DMS153 treated with DMSO at 0.1 percent for 48 hours (cell line): ENCODE measurements around the gene LPAR1.
A peak's percentile ranks its signal among the peaks of the same experiment; 100 is the strongest.

ENCODE experiments used
- DNase-seq: peaks from one replicate; lab custom pipeline; 2025; ENCODE audit not compliant: unreplicated experiment; lab: John Stamatoyannopoulos, UW

Gene LPAR1

DNA sequence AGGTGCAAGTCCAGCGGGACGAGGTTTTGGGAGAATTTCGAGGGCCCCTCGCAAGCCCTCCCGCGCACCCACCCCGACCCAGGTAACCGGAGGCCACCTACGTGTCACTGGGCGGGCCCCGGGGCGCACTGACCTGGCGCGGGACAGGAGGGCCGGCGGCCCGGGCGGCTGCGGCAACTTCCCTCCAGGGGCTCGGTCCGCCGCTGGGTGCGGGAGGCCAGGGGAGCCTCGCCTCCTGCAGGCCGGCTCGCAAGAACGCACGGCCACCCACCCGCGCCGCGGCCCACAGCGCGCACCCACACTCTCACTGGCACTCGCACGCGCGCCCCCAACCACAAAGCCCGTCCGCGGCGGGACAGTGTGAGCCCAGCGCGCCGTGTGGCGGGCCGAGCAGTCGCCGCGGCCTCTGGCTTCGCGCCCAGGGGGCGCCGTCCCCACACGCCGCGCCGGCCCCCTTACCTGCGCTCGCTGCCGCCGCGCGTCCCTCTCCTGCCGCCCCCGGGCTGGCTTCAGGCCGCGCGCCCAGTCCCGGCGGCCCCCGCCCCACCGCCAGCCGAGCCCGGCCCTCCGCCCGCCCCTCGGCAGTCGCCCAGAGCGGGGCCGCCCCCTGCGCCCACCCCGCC lies 451 bp downstream of the LPAR1 start:
- peak; percentile 17 for DNase-seq

DNA sequence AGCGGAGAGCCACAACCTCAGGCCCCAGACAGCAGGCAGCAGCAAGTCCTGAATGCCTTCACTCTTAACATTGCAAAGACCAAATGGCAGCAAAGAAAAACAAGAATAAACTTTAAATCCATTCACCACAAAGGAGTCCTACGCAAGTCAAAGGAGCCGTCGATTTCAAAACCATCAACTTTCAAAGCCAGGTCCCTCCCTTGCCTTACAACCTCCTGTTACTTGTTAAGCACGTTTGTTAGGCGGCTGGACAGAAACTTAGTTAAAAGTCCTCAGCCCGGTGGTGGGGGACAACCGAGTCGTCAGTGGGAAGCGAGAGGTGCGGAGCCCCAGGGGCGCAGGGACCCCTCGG lies 938 bp downstream of the LPAR1 start:
- no peak for DNase-seq

DNA sequence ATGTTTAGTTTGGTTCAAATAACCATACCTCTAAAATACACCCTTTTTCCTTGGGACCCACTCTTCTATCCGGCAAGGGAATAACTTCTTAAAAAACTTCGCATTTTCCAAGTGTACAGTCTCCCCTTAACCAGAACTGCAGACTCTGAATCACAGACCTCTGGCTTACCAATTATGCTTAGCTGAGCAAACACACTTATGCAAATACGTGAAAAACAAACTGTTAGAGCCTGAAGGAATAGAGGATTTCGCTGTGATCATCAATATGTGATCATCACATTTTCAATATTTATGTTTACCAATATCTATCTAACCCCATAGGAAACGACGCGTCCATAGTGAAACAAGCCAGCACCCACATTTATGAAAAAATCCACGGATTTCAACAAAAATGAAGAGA lies 1.3 kb downstream of the LPAR1 start:
- no peak for DNase-seq

DNA sequence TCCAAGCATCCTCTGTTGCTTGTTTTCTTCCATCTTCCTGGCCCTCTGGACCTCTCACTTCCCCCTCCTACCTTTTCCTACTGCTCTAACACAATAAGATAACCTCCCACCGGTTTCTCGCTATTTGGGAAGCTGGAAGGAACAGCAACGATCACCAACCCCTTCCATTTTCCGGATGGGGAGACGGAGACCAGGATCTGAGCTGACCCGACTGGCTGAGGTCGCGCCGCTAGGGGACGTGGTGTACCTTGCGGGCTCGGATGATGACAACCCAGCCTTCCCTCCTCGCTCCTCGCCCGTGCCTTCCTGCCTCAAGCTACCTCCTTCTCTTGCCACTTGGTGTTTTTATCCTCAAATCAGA lies 1.9 kb downstream of the LPAR1 start:
- DNase-seq = peak; percentile 50

DNA sequence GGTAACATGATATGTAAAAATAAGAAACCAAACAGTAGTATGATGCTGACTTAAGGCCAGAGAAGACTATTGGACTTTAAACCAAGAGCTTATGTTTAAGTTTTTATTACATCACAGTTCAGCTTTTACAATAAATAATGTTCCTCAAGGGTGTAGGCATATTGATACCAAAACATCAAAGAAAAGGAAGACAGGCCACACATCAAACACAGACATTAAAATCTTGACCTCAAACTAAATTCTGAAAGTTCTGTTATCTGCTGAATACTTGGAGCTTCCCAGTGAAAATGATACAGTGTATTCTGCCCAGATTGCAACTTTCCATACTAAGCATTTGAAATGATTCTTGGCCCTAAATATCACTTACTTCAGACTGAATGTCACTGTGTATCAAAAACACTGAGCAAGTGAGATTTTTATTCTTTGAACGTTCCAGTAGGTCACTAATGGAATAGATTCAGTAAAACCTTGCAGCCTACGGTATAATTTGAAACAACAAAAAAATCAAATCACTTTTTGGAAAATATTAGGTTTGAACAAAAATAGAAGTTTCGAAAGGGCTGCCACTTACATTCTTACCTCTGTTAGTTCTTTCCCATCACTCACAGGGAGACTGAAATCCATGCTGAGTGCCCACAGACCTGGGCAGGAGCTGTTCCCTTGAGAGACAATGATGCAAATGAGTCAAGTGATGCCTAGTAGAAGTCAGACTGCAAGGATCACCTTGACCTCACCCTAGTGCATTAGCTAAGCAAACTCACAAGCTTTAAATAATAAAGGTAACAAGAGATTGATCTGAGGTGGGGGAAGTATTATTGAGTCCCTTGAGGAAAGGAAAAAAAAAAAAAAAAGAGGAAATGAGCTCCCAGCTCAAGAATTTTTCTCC lies 2.5 kb downstream of the LPAR1 start:
- no peak for DNase-seq

DNA sequence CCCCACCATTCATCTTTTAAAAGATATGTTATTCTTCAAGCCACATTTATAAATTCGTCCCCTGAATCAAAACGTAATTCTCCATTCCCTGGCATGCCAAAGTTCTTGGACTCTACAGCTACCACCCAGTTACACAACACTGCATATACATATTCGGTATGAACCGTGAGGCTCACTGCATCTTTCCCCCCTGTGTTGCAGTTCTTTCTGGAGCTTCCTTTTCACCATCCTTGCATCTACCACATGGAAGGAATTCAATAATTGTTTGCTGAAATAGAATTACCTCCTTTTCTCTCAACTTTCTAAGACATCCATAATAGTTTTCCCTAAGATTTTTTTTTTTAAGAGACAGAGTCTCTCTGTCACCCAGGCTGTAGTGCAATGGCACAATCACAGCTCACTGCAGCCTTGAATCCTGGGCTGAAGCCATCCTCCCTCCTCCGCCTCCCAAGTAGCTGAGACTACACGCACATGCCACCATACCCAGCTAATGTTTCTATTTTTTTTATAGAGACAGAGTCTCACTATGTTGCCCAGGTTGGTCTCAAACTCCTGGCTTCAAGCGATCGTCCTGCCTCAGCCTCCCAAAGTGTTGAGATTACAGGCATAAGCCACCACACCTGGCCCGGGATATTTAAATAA lies 3.3 kb downstream of the LPAR1 start:
- DNase-seq = no peak

DNA sequence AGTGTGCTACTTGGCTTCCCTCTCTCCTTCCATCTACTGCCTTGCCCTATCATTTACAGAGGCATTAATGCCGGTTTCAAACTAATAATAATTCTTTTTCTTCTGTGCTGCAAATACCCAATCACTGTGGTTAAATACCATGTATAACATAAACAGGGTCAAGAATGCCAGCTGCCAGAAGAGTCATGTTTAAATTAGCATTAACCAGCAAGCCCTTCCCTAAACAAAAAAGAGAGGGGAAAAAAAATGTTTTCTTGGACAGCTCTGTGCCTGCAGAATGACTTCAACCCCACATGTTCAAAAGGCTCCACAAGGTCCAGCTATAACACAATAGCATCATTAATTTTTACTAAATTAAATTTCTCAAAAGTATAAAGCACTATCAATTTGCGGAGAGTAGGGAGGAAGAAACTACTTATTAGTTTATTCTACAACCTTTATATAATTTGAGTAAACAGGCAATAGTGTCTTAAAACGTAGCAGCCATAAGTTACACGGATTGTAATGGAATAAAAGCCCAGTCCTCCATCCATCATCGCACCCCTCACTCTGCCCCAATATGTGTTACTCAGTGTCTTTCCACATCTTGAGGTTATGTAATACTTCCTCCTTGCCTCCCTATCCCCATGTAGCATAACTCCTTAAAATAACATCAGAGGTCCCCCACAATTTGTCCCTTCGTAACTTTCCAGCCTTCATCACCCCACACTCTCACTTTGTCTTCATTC lies 3.9 kb downstream of the LPAR1 start:
- DNase-seq = no peak

DNA sequence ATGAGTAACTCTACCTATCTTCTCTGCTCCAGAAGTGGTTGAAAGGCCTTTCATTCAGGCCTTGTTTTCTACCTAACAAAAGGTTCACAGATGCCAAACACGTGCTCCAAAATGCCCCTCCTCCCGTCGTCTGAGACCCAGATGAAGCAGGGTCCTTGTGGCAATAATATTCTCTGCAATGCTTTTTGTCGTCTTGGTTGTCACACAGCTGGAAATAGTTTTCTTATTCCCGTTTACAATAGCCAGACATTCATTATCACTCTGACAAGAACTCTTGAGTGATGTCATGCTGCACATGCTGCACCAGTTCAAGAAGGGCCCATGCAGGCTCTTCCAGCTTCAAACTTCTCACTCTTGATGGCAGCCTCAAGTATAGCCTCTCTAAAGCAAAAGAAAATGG lies 7.8 kb downstream of the LPAR1 start:
- no peak for DNase-seq

DNA sequence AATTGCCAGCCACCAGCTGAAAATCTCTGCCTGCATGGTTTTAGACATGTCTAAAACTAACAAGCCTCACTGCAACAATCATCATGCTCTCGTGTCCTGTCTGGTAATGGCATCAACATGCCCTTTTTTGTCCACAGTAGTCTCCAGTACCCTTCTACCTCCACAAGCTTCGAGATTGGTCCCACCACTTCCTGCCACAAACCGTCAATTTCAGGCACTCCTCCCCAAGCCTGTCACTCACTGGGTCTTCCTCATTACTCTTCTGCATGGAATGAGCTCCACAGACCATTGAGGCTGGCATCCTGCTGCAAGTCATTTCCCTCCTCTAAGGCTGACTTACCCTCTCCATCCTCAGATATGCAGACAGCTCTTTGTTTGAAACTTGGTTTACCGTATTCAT lies 9.0 kb downstream of the LPAR1 start:
- DNase-seq = no peak

DNA sequence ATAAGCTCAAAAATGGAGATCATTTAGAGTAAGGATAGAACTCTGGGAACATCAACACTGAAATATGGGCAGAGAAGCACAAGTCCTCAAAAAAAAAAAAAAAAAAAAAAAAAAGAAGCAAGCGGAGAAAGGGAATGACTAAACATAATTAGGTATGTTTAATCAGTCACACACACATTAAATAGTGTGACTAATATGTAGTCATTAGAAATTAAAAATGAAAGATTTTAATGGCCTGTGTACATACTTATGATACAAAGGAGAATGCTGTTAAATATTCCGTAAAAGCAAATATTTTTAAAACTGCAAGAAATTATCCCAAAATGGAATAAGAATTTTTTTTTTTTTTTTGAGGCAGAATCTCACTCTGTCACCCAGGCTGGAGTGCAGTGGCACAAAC lies 10.5 kb downstream of the LPAR1 start:
- no peak for DNase-seq

DNA sequence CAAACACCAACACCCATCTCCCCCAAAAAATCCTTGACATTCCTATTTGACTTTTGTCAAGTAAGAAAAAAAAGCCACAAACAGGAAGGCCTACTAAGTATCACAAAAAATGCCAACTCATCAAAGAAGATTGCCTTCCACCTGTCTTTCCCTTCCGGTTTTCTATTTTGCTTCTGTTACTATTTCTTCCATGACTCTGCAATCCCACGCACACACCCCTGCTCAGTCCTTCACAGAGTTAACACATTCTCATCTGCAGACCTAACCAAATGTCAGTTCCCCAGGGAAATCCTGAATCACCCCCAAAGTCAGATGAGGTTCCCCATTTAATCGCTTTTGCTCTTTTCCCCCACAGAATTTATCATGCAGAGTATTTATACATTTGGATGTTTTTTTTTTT lies 15.1 kb downstream of the LPAR1 start:
- no peak for DNase-seq

DNA sequence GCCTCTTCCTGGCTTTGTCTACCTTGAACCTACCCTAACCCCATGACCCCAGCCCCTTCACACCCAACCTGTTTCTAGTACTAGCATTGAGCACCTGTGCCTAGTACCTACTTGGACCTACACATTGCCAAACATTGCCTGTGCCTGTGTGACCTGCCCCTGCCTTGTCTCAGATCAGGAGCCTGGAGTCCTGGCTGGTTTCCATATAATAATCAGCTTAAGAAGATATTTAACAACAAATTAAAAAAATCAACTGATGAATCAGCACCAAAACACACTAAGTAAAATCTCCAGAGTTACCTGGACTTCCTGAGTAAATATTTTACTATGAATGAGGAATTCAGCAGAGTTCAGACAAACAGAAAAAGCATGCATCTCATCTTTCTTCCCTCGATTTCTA lies 17.7 kb downstream of the LPAR1 start:
- no peak for DNase-seq

DNA sequence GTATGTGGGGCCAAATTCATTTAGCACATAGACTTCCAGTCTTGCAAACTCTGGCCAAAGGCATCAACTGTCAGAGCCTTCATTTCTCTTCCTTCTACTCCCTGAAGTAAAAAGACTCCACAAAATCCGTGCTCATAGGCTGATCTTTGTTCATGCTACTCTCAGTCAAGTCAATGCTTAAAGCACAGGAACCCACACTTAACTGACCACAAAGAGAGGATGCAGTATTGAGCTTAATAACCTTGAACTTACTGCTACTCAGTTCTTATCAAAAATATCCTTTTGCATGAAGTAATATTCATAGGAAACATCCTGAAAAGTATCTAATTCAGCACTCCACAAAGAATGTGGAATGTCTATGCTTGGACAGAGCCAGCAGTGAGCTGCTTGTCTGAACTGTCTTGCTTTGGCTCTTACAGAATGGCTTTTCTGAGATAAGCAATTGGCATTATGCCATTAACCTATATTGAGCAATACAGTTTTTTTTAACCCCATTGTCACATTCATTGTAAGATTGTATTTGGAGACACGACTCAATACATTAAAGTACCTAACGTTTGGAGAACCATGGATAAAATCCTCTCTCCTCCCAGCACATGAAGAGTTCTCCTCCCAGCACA lies 21.7 kb downstream of the LPAR1 start:
- peak; percentile 34 for DNase-seq

DNA sequence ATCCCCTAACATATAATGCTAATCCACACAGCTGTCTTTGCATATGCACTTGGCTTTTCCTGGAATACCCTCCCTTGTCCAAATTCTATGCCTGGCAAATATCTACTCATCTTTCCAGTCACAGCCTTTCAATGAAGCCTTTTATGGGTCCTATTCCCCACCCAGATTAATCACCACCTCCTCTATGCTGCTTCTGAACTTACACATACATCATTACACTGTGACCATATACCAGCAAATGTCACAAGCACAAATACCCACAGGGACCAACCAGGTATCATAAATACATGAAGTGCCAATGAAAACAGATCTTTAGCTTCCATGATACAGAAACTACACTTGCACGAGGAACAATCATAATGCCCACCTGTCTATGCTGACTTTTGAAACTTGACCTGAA lies 22.3 kb downstream of the LPAR1 start:
- no peak for DNase-seq

DNA sequence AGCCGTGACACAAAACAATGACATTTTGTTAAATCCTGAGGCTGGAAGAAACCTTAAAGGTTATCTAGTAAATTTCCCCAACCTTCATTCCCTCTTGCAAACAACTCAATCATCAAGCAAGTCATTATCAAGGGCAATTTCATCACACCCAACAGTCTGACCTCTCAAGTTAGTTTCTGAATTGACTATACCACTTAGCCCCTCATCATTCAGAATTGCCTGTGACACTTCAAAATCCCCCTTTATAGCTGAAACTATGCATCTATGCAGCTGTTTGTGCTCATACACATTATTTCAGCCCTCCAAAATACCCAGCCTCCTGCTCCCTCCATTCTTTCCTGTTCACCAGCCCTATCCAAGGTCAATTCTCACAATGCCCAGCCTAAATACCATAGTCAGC lies 24.6 kb downstream of the LPAR1 start:
- DNase-seq = no peak

DNA sequence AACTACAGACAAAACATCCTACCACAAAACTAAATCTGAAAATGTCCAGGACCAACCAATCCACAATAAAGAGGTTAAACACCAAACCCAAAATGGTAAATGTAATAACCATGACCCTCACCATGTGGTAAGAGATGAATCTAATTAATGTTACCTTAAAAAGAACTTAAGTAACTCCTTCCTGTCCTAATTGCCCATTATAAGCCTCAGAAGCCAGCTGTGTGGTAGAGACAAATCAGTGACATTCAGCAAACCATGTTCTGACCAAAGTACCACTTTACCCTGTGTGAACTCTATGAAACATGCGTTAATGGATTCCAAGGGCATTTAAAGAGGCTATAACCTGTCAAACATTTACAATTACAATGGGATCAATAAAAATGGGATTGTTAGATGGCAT lies 25.0 kb downstream of the LPAR1 start:
- no peak for DNase-seq

DNA sequence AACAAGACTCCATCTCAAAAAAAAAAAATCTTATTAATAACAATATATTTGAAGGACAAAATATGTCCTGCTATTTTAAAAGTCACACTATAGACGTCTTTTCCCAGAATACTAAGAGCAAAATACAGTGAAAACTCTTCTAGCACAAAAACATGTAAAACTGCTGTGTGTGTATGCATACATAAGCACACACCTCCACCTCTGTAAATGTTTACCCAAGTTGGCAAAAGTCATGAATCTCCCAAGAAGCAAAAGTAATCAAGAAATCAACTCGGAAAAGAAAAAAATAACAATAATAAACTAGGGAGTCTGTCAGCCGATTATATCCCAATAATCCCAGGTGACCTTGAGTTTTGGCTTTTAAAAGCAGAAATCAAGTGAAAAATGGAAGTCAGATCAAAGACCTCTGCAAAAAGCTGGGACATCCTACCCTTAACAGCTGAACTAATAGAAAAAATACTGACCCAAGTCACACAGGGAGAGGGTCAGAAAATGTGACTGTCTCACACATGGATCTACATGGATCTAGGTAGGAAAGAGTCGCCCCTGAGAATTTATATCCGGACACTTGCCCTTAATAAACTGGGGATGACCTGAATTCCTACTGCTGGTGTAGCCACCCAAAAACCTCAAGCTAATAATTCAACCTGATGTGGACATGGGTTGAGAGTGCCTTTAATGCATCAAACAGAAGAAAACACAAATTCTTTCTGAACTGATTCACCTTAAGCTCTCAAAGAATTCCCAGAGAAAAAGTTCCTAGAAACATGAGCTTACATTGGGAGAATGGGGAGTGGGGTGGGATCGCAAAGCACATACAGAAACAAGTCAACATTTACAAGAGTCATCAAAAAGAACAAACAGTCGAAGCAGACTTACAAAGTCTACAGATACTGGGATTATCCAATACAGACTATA lies 29.9 kb downstream of the LPAR1 start:
- no peak for DNase-seq

DNA sequence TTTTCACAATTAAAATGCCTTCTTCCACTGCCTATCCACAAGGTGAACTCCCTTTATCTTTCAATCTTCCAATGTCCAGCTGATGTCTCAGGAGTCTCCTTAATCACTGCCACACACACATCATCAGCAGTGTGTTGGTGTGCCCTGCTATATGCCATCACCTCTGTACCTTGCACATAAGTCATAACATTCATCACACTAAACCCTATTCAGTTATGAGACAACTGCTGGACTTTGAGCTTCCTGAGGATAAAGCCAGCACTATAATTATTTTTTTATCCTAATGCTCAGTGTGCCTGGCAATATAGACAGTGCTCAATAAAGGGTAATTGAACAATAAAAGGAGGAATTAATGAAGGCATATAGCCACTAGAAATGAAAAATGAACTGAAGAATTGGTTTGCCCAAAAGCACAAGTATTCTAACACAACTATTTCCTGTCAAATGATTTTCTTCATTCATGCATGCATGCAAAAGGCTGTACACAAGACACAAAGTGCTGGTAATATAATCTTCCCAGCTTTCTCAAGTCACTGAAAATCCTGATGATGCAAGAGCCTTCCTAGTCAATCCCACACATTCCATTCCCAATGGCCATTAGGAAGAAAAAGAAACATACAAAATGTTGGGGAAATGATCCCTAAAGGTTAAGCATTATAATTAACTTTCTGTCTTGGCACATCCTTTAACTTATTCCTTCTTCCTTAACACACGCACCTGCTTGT lies 32.4 kb downstream of the LPAR1 start:
- DNase-seq = no peak

DNA sequence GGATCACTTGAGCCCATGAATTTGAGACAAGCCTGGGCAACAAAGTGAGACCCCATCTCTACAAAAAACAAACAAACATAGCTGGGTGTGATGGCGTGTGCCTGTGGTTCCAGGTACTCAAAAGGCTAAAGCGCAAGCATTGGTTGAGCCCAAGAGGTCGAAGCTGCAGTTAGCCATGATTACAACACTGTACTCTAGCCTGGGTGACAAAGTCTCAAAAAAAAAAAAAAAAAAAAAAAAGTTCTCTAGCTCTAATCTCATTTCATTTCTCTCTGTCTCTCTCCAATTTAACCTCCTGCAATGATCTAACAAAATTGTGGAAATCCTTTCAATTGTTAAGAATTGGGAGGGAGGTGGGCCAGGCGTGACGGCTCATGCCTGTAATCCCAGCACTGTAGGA lies 33.3 kb downstream of the LPAR1 start:
- DNase-seq = no peak

DNA sequence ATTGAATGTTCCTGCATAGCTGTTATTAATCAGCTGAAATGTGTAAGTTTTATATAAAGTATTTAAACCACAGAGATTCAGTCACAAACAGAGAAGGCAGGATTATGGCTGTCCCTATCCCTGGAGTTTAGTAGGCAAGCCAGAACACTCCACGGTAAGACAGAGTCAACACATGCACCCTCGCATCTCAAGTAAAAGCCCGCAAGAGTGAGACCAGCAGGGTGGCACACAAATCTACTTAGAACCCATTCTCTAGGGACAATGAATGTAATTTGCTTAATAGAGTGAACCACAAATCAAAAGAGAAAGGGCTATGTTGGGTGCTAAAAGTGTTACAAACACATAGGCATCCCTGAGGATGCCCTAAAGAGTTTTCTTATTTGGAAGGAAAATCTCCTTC lies 35.1 kb downstream of the LPAR1 start:
- DNase-seq = no peak
